Measurements from ENCODE around the gene RNU4-1. TPM values are rescaled to one million over a fixed set of nuclear protein-coding genes. Genes with fewer than 3 reads are reported as not detected.

RNU4-1 gene
- polyA plus RNA-seq, 3 donors = not detected

- Histone ChIP-seq H3K4me3 (replicated peaks in 1 of 3; ENCODE audit: low read depth in 2 of 3, low read length in 3 of 3) (no peak overlapping the region), H3K9me3 (replicated peaks in 1 of 2; ENCODE audit: control insufficient read depth in 1 of 2, insufficient read depth in 1 of 2, low read length in 2 of 2) (no peaks in the 10 kb centered on the region), H3K79me2 (ENCODE audit: insufficient read depth, low read length) (no peaks in the 10 kb centered on the region), H3K9ac (ENCODE audit: insufficient read depth, low read length, poor library complexity, severe bottlenecking) (no peak overlapping the region), H3K4me2 (replicated peaks; ENCODE audit: extremely low read depth, low read length, poor library complexity, severe bottlenecking) (no peak overlapping the region), H3K27ac (ENCODE audit: low read depth in 1 of 2, low read length in 2 of 2) (no peak overlapping the region), H3K27me3 (ENCODE audit: control insufficient read depth in 2 of 2, insufficient read depth in 2 of 2, low read length in 2 of 2) (no peaks in the 10 kb centered on the region), H4K20me1 (ENCODE audit: insufficient read depth, low read length) (no peaks in the 10 kb centered on the region), H3K4me1 (ENCODE audit: control insufficient read depth in 1 of 2, insufficient read depth in 2 of 2, low read length in 2 of 2) (peaks cover 20 to 22% of the 10 kb centered on the region in 2 donors), H2AFZ (ENCODE audit: insufficient read depth, low read depth, low read length, poor library complexity, severe bottlenecking) (no peak overlapping the region), H3K36me3 (replicated peaks in 1 of 2; ENCODE audit: control insufficient read depth in 1 of 2, insufficient read depth in 2 of 2, low read length in 2 of 2) (no peaks in the 10 kb centered on the region)
- intact Hi-C loops (cut with micrococcal nuclease) = no loop called here
- WGBS (ENCODE audit: insufficient coverage) = 93% methylated on average over 4 of the region's 7 CpGs
- TF ChIP-seq CTCF (IDR thresholded peaks at IDR 0.05) = no peak
- no peaks in the 10 kb centered on the region for H3K36me3 Mint-ChIP-seq
- H3K4me1 Mint-ChIP-seq = no peaks in the 10 kb centered on the region
- H3K27ac Mint-ChIP-seq = no peak overlapping the region
- peaks cover 0 to 1% (median 0%) of the 10 kb centered on the region in 7 donors for H3K9me3 Mint-ChIP-seq
- H3K27me3 Mint-ChIP-seq (ENCODE audit: low read depth in 3 of 3) = peaks cover 7 to 16% (median 15%) of the 10 kb centered on the region in 3 donors
- H3K4me3 Mint-ChIP-seq = no peak overlapping the region
- no peak for DNase-seq
Measured at GRCh38 chr12:120286768-120287490, 6.1 kb downstream of the RNU4-1 start.

DNA sequence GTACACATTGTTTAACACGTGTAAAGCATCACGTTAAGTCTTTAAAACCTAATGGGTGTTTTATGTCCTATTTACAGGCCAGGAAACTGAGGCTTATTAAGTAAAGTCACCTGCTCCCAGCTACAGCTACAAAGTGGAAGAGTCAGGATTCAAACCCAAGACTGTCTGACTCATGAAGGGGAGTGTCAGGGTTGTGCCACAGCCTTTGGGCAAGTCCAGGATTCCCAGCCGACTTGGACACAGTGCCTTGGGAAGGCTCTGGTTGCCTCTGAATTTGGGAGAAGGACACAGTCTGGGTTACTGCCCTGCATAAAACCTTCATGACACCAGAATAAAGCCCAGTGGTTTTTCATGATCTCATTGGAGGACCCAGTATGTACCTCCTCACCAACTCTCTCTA is 8.7 kb downstream of the RNU4-1 start:
- WGBS (ENCODE audit: insufficient coverage) = 100% methylated on average over 1 of the region's 3 CpGs
- Histone ChIP-seq H4K20me1 (ENCODE audit: insufficient read depth, low read length) (no peaks in the 10 kb centered on the region), H3K4me1 (ENCODE audit: control insufficient read depth in 1 of 2, insufficient read depth in 2 of 2, low read length in 2 of 2) (no peaks in the 10 kb centered on the region), H3K79me2 (ENCODE audit: insufficient read depth, low read length) (no peaks in the 10 kb centered on the region), H3K27me3 (ENCODE audit: control insufficient read depth in 2 of 2, insufficient read depth in 2 of 2, low read length in 2 of 2) (no peaks in the 10 kb centered on the region), H3K9ac (ENCODE audit: insufficient read depth, low read length, poor library complexity, severe bottlenecking) (no peak overlapping the region), H2AFZ (ENCODE audit: insufficient read depth, low read depth, low read length, poor library complexity, severe bottlenecking) (no peak overlapping the region), H3K36me3 (replicated peaks in 1 of 2; ENCODE audit: control insufficient read depth in 1 of 2, insufficient read depth in 2 of 2, low read length in 2 of 2) (no peaks in the 10 kb centered on the region), H3K27ac (ENCODE audit: low read depth in 1 of 2, low read length in 2 of 2) (no peak overlapping the region), H3K9me3 (replicated peaks in 1 of 2; ENCODE audit: control insufficient read depth in 1 of 2, insufficient read depth in 1 of 2, low read length in 2 of 2) (no peaks in the 10 kb centered on the region), H3K4me2 (replicated peaks; ENCODE audit: extremely low read depth, low read length, poor library complexity, severe bottlenecking) (no peak overlapping the region), H3K4me3 (replicated peaks in 1 of 3; ENCODE audit: low read depth in 2 of 3, low read length in 3 of 3) (no peak overlapping the region)
- no peak overlapping the region for H3K4me3 Mint-ChIP-seq
- no peaks in the 10 kb centered on the region for H3K4me1 Mint-ChIP-seq
- no peak overlapping the region for H3K27ac Mint-ChIP-seq
- no peak for DNase-seq
- peaks cover 0 to 1% (median 0%) of the 10 kb centered on the region in 7 donors for H3K9me3 Mint-ChIP-seq
- peaks cover 14 to 22% (median 20%) of the 10 kb centered on the region in 3 donors for H3K27me3 Mint-ChIP-seq (ENCODE audit: low read depth in 3 of 3)
- no peaks in the 10 kb centered on the region for H3K36me3 Mint-ChIP-seq
- no peak for TF ChIP-seq CTCF (IDR thresholded peaks at IDR 0.05)
- intact Hi-C loops (cut with micrococcal nuclease) = no loop called here

All from CD14-positive monocyte (primary cell).